K562 (cell line): ENCODE data around the gene PAK1IP1. TPM values are rescaled to one million over a fixed set of nuclear protein-coding genes. Genes with fewer than 3 reads are reported as not detected.
A peak's percentile ranks its signal among the peaks of the same experiment; 100 is the strongest.

Experiments
- ATAC-seq: fragments of 200-7000 bp; cut with Tn5 transposase; 3 replicates; pipeline ENCODE4 v1.9.1; 2020; ENCODE audit warnings: moderate library complexity
- BruUV-seq: library from RNA; stranded (reverse); fragments of 400-500 nt; replicated peaks from 2 replicates; lab custom pipeline; 2021; lab: Mats Ljungman, UMichigan
- CTCF ChIA-PET: fragments of 300-600 bp; formaldehyde crosslinking; extraction: SDS; loops from one replicate; lab custom pipeline; 2021; ENCODE audit warnings: low intra/inter-chr PET ratio; lab: Yijun Ruan, JAX
- POLR2A ChIA-PET: fragments of 300-600, 350-650 bp; sonication (Branson Sonifier 250); formaldehyde crosslinking; extraction: SDS; loops from one replicate; lab custom pipeline; 2021; ENCODE audit warnings: antibody characterized with exemption, inconsistent platforms; lab: Yijun Ruan, JAX
- DNase-seq, 4 experiments: peaks; one replicate each; pipeline versions ENCODE4 v3.0.0 to v3.0.0-alpha.2; 2011 to 2018; ENCODE audit warnings: low spot score in 3 of 4, mixed read lengths in 3 of 4; ENCODE audit errors: extremely low read depth in 1 of 4
- FAIRE-seq: peaks from 2 replicates; lab custom pipeline; 2011; peaks lifted over from hg19 to GRCh38; lab: Jason Lieb, UNC
- H2AFZ ChIP-seq: 2 replicates; pipeline ENCODE4 v1.6.0; 2011; ENCODE audit warnings: low read depth, low read length, control low read depth, inconsistent platforms
- H3K27ac ChIP-seq: fragments of 200-600 bp; 3 replicates; pipeline ENCODE4 v1.8.0; 2011; ENCODE audit warnings: low read depth, mild to moderate bottlenecking, control low read depth, inconsistent platforms, low read length, moderate library complexity, mixed read lengths; ENCODE audit errors: extremely low read depth
- H3K27me3 ChIP-seq, 2 experiments: fragments of 300-600 bp in 1 of 2; 2 replicates in 1 of 2; 3 replicates in 1 of 2; pipeline versions ENCODE4 v1.6.0 to v1.8.0; 2011; ENCODE audit warnings: inconsistent platforms in 2 of 2, low read length in 2 of 2, mild to moderate bottlenecking in 1 of 2, mixed read lengths in 1 of 2, moderate library complexity in 1 of 2; ENCODE audit not compliant: control insufficient read depth in 2 of 2, insufficient read depth in 2 of 2
- H3K36me3 ChIP-seq: fragments of 300-600 bp; 3 replicates; pipeline ENCODE4 v1.8.0; 2011; ENCODE audit warnings: mild to moderate bottlenecking, low read length, inconsistent platforms; ENCODE audit not compliant: control insufficient read depth, insufficient read depth
- H3K4me1 ChIP-seq, 2 experiments: fragments of 200-600 bp in 1 of 2; replicated peaks in 1 of 2; 2 replicates in 1 of 2; 3 replicates in 1 of 2; pipeline versions ENCODE4 v1.5.1 to v1.8.0; 2011; ENCODE audit warnings: inconsistent platforms in 2 of 2, low read length in 2 of 2, mild to moderate bottlenecking in 1 of 2, mixed read lengths in 1 of 2, moderate library complexity in 1 of 2; ENCODE audit not compliant: control insufficient read depth in 2 of 2, insufficient read depth in 2 of 2
- H3K4me2 ChIP-seq: 2 replicates; pipeline ENCODE4 v1.6.1; 2011; ENCODE audit warnings: low read length, control low read depth, inconsistent platforms, mixed read lengths; ENCODE audit not compliant: insufficient read depth
- H3K4me3 ChIP-seq: fragments of 200-600 bp; sonication (generic), shearing (Covaris generic); 2 replicates; pipeline ENCODE4 v1.5.1; 2016; ENCODE audit warnings: control low read depth, inconsistent platforms
- H3K79me2 ChIP-seq: fragments of 200-600 bp; 3 replicates; pipeline ENCODE4 v1.8.0; 2011; ENCODE audit warnings: low read length, inconsistent platforms; ENCODE audit not compliant: control insufficient read depth, insufficient read depth
- H3K9ac ChIP-seq, 2 experiments: 2 replicates each; pipeline versions ENCODE4 v1.6.0 to v1.6.1; 2011; ENCODE audit warnings: low read depth in 2 of 2, low read length in 2 of 2, control low read depth in 1 of 2, inconsistent platforms in 1 of 2, mild to moderate bottlenecking in 1 of 2, mixed read lengths in 1 of 2; ENCODE audit not compliant: insufficient read depth in 1 of 2
- H3K9me1 ChIP-seq: one replicate; pipeline ENCODE4 v1.6.0; 2011; ENCODE audit warnings: inconsistent platforms, mild to moderate bottlenecking, low read length, moderate library complexity; ENCODE audit not compliant: control insufficient read depth, insufficient read depth
- H3K9me3 ChIP-seq: replicated peaks from 2 replicates; pipeline ENCODE4 v1.5.1; 2011; ENCODE audit warnings: low read depth, low read length, inconsistent platforms; ENCODE audit not compliant: control insufficient read depth, insufficient read depth
- H4K20me1 ChIP-seq: replicated peaks from 2 replicates; pipeline ENCODE4 v1.6.1; 2011; ENCODE audit warnings: low read length, inconsistent platforms, mixed read lengths; ENCODE audit not compliant: control insufficient read depth, insufficient read depth
- HBP1 ChIP-seq: fragments of 450-650 bp; formaldehyde crosslinking; IDR thresholded peaks from 2 replicates; pipeline ENCODE4 v1.4.0; 2022; ENCODE audit warnings: missing genetic modification characterization
- MAZ ChIP-seq, 2 experiments: fragments of 450-650 bp in 1 of 2; sonication (generic) in 1 of 2; formaldehyde crosslinking; IDR thresholded peaks in 1 of 2; conservative IDR thresholded peaks in 1 of 2; 2 replicates each; pipeline versions ENCODE4 v1.4.0 to v1.5.0; 2020; ENCODE audit warnings: mild to moderate bottlenecking in 1 of 2, missing genetic modification reagents in 1 of 2
- RFX5 ChIP-seq: IDR thresholded peaks from 2 replicates; pipeline ENCODE4 v1.6.1; 2011; ENCODE audit warnings: low read depth, mild to moderate bottlenecking, improper control_type of control experiment, low read length
- THRA ChIP-seq: fragments of 450-650 bp; IDR thresholded peaks from 2 replicates; pipeline ENCODE4 v1.6.1; 2017; ENCODE audit warnings: mild to moderate bottlenecking, moderate library complexity
- VEZF1 ChIP-seq: fragments of 200-800 bp; sonication (Bioruptor generic); IDR thresholded peaks from 2 replicates; pipeline ENCODE4 v1.6.1; 2017; ENCODE audit warnings: missing genetic modification characterization, missing compliant biosample characterization
- ZNF274 ChIP-seq: IDR thresholded peaks from 2 replicates; pipeline ENCODE4 v1.6.1; 2011; ENCODE audit warnings: low read depth, mild to moderate bottlenecking, low read length, moderate library complexity, borderline replicate concordance
- ZNF347 ChIP-seq: fragments of 450-650 bp; formaldehyde crosslinking; IDR thresholded peaks from 2 replicates; pipeline ENCODE4 v1.4.0; 2020; ENCODE audit warnings: low read depth, mild to moderate bottlenecking, moderate library complexity
- WGBS: fragments of 100-300 bp; shearing (Covaris generic); methylation state at CpG from one replicate; pipeline ENCODE4 v1.1.6; 2016; ENCODE audit warnings: low coverage, mixed read lengths; ENCODE audit not compliant: insufficient coverage; ENCODE audit errors: missing lambda C conversion rate; 5-methylcytosine and 5-hydroxymethylcytosine counted together
- in situ Hi-C: fragments of 300-500 bp; cut with MboI; formaldehyde crosslinking; loops from 4 replicates; pipeline ENCODE4 v1.15.0; 2018; ENCODE audit warnings: inconsistent platforms, mixed read lengths
- intact Hi-C: fragments of 100-400 bp; cut with micrococcal nuclease; formaldehyde crosslinking; loops from 2 replicates; pipeline ENCODE4 v1.14.2; 2022
- polyA plus RNA-seq, 8 experiments: library from polyadenylated mRNA; depleted of rRNA in 4 of 8; stranded (reverse) in 5 of 8; unstranded in 3 of 8; fragments of >200 nt; fragmentation: Nextera tagmentation in 2 of 8; fragmentation: Illumina TruSeq in 1 of 8; extraction: Ambion mirVana in 2 of 8; extraction: Trizol in 1 of 8; gene quantifications; 2 replicates each; pipeline versions ENCODE4 v1.2.1 to v1.2.3, GENCODE V29; 2011 to 2014; ENCODE audit warnings: inconsistent platforms in 1 of 8, missing spikeins in 1 of 8
- total RNA-seq, 7 experiments: library from RNA; depleted of rRNA in 6 of 7; stranded (reverse); fragments of >200 nt in 6 of 7; fragmentation: Illumina TruSeq in 2 of 7; extraction: Trizol in 2 of 7; gene quantifications; 2 replicates each; pipeline versions ENCODE4 v1.2.1 to v1.2.3, GENCODE V29; 2011 to 2021; ENCODE audit warnings: low replicate concordance in 1 of 7

The PAK1IP1 gene
- total and polyA plus RNA-seq, 9 of the 15 experiments (the other 6 are each of a cell fraction or from before 2014, with no cell fraction given), result 50.0 to 200 (median 87.0) TPM

- peak within 1 kb of the TSS; percentile 75 for H3K27ac ChIP-seq
- DNase-seq, result peak; percentile 99 to 100 (median 100)
- WGBS, result 2% methylated on average over 49 of the region's 52 CpGs
- H3K4me2 ChIP-seq, result peak within 1 kb of the TSS; percentile 84
- H3K27me3 ChIP-seq, result no peaks in the 10 kb centered on the region
- H2AFZ ChIP-seq, result peak within 1 kb of the TSS; percentile 91
- H3K36me3 ChIP-seq, result peaks cover 30% of the 10 kb centered on the region
- no peaks in the 10 kb centered on the region for H3K9me3 ChIP-seq
- peaks cover 28 to 51% of the 10 kb centered on the region in 2 experiments for H3K4me1 ChIP-seq
- H3K79me2 ChIP-seq, result peaks cover 48% of the 10 kb centered on the region
- ChIA-PET CTCF (interaction anchor here (0.7 kb wide), 1 partner anchor 22 kb away, joined by 3 read pairs; no protein-coding TSS in a partner anchor), POLR2A (interaction anchor here (0.8 to 3.6 kb wide), 8 partner anchors 10 to 73 kb away, joined by 3 to 13 read pairs (median 4); partner anchors contain the start of genes C6orf52, PAK1IP1 and TMEM14C)
- peaks cover 15% of the 10 kb centered on the region for H4K20me1 ChIP-seq
- no TSS peak for BruUV-seq
- in situ Hi-C loops (no loop called here), intact Hi-C loops (loop anchor here (1.0 to 5.0 kb wide), 4 partner anchors 24 to 53 kb away; partner anchors contain the start of genes C6orf52 and PAK1IP1)
- H3K9ac ChIP-seq, result peak within 1 kb of the TSS; percentile 81 to 89
- peak; percentile 94 for ATAC-seq
- H3K9me1 ChIP-seq, result no peaks in the 10 kb centered on the region
- peak within 1 kb of the TSS; percentile 57 for H3K4me3 ChIP-seq
- FAIRE-seq, result peak; percentile 93
- TF ChIP-seq VEZF1 (CRISPR knock-in tag), result peak; percentile 83
- no peak for TF ChIP-seq ZNF347 (CRISPR knock-in tag)
- peak; percentile 88 to 90 for TF ChIP-seq MAZ (CRISPR knock-in tag; conservative IDR thresholded peaks at IDR 0.05 in 1 of 2, IDR thresholded peaks at IDR 0.05 in 1 of 2)
- TF ChIP-seq ZNF274, result peak; percentile 56; the same call in 1 of the 2 replicates
- TF ChIP-seq HBP1 (CRISPR knock-in tag), result no peak
- TF ChIP-seq RFX5, result no peak
- no peak for TF ChIP-seq THRA
These were observed 52.6 kb downstream of the PAK1IP1 start, which contains the start of gene TMEM14B for GRCh38 chr6:10747251-10747972. Gene TMEM14B (plus strand): TSS chr6:10747805. CDS start chr6:10749246, 1,441 bp downstream.
